NCI-H1436 treated with DMSO at 0.1 percent for 48 hours (cell line): Measurements from ENCODE around the gene GATA2.

Experiments used
- DNase-seq: peaks from one replicate; lab custom pipeline; 2025; lab: John Stamatoyannopoulos, UW

The GATA2 gene

DNA sequence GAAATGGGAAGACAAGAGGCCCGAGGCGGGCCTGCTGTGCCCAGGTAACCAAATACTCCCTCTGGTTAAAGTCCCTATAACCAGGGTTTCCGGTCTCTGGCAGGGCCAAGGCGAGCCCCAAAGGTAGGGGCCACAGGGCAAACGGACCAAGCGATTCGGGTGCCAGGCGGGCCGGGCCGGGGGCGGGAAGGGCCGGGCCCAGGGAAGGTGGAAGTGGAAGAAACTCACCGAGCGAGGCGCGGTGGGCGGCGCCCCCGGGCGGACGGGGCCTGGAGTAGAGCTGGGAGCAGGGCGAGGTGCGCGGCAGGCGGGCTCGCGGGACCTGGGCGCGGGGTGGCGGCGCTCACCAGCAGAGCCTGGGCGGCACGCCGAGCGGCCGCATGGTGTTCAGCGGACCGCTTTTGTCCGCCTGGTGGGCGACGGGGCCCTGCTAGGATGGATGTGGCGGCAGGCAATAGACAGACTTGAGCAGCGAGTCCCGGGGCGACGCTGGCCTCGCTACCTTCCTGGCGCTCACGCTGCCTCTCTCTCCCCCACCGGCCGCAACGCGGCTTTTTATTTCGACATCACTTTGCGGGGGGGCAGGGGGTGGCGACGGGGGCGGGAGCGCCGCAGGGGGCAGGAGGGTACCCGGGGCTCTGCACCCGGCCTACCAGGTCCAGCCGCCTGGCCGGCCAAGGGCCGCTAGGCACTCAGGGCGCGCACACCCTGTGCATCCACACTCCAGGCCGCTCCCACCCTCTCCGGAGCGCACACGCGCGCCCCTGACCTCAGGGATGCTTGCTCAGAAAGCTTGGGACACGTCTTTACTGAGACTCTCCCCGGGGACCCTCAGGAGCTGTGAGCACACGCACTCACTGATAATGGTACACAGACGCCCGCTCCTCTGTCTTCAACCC is at the start of gene GATA2:
GATA2 (minus strand) TSS at position 531 of the 899 bp plus-strand sequence. CDS start 6,170 bp downstream, outside the sequence.
- no peak for DNase-seq

DNA sequence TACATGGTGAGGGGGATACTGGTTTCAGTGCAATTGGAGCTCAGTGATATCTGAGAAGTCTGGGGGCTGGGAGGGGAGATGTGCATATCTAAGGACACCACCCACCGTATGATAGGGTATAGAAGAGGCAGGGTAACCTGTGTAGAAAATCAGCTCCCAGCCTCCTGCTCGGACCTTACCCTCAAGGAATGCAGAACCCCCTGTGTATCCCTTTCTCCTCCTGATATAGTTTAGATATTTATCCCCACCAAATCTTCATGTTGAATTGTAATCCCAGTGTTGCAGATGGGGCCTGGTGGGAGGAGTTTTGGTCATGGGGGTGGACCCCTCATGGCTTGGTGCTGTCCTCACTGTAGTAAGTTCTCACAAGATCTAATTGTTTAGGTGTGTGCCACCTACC is 48.2 kb upstream of the GATA2 start:
- no peak for DNase-seq

DNA sequence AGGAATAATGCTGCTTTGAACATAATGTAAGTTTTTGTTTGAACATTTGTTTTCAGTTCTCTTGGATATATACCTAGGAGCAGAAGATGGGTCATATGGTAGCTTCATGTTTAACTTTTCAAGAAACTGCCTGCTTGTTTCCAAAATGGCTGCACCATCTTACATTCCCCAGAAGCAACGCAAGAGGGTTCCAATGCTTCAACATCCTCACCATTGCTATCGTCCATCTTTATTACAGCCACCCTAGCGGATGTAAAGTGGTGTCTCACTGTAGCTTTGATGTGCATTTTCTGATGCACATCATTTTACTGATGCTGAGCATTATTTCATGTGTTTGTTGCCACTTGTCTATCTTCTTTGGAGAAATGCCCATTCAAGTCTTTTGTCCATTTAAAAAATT is 46.4 kb upstream of the GATA2 start:
- DNase-seq: no peak

DNA sequence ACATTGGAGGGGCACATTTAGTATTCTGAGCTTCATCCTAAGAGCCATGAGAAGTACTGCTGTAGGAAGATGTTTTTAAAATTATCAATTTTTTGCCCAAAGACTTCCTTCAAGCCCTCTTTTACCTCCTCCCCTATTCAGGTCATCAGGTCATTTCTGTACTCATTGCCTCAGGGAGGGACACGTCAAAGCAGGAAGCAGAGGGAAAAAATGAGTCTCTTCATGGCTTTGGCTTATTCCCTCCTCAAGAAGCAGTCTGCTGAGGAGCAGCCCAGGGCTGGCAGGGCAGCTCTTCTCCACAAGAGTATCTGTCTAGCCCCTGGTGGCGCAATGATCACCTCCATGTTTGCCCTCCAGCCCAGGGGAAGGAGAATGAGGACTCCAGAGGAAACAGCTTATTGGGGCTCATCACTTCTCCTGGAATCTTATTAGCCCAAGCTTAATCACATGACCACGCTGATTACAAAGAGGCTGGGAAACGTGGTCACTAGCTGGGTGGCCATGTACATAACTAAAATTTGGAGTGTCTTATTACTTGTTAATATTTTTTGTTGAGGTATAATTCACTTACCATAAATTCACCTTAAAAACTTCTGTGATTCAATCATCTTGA is 44.2 kb upstream of the GATA2 start:
- DNase-seq: no peak

GRCh38 chr3:128532012-128532983 is 39.3 kb upstream of the GATA2 start:
- no peak for DNase-seq

DNA sequence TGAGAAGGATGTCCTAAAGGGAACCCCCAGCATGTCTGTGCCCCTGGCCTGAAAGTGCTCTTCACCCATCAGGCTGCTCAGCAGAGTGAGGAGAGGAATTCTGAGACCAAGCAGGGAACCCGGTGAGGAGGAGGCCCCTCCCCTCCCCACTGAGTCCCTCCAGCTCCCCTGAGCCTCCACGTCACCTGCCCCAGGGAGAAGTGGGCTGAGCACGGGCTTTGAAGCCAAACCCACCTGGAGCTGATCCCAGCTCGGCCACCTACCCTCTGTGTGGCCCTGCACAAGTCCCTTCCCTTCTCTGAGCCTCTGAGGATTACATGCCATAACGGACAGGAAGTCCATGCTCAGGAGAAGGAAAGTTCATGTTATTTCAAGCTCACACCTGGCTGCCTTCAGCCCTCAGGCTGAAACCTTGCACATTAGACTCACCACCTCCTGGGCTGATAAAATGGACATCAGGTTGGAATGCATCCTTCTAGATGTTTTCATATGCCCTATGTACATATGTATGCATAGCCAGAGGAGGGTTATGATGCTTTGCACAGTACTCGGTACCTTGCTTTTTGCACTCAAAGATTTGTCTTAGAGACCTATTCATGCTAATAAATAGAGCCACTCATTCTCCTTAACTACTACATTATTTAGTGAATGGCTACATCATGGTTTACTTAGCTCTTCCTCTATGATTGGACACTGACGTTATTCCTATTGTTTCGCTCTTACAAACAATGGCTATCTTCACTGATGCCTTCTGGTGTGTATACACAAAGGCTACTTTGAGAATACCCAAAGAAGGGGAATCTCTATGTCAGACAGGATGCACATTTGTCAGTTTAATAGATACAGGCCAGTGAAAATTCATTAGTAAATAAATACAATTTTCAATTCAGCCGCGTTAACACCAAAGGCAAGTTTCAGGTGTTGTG is 31.6 kb upstream of the GATA2 start:
- DNase-seq: no peak

DNA sequence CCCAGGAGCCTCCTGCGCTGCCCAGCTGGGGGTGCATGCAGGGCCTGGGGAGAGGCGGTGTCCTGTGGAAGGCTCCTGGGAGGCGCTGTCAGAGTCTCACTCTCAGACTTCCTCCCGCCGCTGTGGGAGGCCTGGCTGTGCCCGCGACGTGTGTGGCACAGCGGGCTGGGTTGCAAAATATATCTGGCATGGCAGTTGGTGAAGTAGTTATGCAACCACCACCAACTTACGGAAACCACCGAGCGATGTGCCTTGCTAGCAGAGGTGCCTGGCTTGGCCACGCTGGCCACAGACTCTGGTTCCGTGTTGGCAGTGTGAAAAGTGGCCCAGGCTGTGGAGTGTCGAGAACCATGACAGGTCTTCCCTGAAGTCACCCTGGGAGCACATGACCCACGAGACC is 30.6 kb upstream of the GATA2 start:
- DNase-seq: no peak

- no peak for DNase-seq
These were observed 28.7 kb upstream of the GATA2 start for GRCh38 chr3:128521715-128522114.

- DNase-seq: no peak
These were observed 25.8 kb upstream of the GATA2 start for GRCh38 chr3:128518587-128519490.

DNA sequence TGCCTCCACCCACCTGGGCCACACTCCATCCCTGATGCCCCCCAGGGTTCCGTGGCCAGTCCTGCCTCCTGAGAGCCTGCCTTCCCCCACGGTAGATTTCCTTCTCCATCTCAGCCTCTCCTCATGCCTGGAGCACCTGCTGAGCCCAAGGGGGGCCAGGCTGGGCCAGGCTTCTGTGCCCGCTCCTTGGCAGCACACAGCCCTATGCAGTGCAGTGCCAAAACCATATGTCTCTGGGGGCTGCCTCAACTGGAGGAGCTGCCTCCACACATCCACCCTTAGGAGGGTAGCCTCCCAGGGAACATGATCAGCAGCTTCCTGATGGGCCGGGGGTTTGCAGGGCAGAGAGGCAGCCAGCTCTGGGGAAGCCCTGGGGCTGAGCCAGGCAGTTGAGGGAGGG is 24.6 kb upstream of the GATA2 start:
- DNase-seq: no peak

- no peak for DNase-seq
These were observed 23.0 kb upstream of the GATA2 start for GRCh38 chr3:128515967-128516366.

- DNase-seq: no peak
These were observed 15.9 kb upstream of the GATA2 start for GRCh38 chr3:128508852-128509251.

DNA sequence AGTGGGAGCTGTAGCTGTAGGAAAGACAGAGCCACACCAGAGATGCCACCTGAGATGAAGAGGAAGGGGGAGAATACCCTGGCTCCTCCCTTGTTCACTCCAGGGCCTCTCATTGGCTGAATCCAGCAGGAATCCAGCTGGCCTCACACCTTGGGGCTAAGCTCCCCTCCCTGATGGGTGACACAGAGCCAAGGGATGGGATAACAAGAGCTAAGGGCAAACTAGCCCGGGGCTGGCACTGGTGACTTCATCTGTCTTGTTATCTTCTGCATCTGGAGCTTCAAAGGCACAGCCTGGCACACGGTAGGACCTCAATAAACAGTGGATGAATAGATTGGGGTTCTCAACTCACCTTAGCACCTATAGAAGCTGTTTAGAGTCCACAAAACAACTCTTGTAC is 13.8 kb upstream of the GATA2 start:
- DNase-seq: no peak

DNA sequence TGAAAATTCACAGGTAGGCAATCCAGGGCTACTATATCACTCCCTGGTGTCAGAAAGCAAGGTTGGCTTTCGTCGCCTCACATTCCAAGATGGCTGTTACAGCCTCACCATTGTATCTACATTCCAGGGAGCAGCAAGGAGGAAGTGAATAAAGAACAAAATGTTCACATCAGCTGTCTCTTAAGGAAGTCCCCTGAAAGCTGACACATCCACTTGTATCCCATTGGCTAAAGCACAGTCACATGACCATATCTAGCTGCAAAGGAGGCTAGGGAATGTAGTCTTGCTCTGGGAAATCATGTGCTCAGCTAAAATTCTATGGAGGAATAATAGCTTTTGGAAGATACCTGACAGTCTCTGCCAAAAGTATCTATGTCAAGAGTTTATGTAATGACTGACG is 12.8 kb upstream of the GATA2 start:
- no peak for DNase-seq

- no peak for DNase-seq
These were observed 12.1 kb upstream of the GATA2 start for GRCh38 chr3:128504963-128505730.

- DNase-seq: no peak
These were observed 11.5 kb upstream of the GATA2 start for GRCh38 chr3:128504533-128504915.

GRCh38 chr3:128503751-128504532 is 10.9 kb upstream of the GATA2 start:
- no peak for DNase-seq

- no peak for DNase-seq
These were observed 10.2 kb upstream of the GATA2 start for GRCh38 chr3:128503164-128503651.
